ENCODE measurements around the gene CHMP3.

DNA sequence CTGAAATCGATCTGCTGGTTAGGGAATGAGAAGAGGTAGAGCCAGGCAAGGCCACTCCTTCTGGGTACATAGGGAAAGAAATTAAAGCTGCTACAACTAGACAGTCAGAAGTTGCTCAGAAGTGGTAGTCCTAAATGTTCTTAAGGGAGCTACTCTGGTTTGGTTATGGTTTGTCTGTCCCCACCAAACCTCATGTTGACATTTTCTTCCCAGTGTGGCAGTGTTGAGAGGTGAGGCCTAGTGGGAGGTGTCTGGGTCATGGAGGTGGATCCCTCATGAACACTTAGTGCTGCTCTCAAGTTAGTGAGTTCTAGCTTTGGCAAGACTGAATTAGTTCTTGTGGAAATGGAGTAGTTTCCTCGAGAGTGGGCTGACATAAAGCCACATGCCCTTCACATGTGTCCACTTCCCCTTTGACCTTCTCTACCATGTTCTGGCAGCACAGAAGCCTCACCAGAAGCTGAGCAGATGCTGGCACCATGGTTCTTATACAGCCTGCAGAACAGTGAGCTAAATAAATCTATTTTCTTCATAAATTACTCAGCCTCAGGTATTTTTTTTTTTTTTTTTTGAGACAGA, 45.7 kb upstream of the CHMP3 start:
- TF ChIP-seq, protein P1, sequence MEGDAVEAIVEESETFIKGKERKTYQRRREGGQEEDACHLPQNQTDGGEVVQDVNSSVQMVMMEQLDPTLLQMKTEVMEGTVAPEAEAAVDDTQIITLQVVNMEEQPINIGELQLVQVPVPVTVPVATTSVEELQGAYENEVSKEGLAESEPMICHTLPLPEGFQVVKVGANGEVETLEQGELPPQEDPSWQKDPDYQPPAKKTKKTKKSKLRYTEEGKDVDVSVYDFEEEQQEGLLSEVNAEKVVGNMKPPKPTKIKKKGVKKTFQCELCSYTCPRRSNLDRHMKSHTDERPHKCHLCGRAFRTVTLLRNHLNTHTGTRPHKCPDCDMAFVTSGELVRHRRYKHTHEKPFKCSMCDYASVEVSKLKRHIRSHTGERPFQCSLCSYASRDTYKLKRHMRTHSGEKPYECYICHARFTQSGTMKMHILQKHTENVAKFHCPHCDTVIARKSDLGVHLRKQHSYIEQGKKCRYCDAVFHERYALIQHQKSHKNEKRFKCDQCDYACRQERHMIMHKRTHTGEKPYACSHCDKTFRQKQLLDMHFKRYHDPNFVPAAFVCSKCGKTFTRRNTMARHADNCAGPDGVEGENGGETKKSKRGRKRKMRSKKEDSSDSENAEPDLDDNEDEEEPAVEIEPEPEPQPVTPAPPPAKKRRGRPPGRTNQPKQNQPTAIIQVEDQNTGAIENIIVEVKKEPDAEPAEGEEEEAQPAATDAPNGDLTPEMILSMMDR (conservative IDR thresholded peaks at IDR 0.05), result no peak
- TF ChIP-seq ZFX (IDR thresholded peaks at IDR 0.05), result no peak
